Measurements from ENCODE around the gene PLD3. TPM values are rescaled to one million over a fixed set of nuclear protein-coding genes. Genes with fewer than 3 reads are reported as not detected.

PLD3 gene
- polyA plus RNA-seq, 1 donor (not counting 4 experiments of a cell fraction or from before 2014, with no cell fraction given) = 102 TPM

DNA sequence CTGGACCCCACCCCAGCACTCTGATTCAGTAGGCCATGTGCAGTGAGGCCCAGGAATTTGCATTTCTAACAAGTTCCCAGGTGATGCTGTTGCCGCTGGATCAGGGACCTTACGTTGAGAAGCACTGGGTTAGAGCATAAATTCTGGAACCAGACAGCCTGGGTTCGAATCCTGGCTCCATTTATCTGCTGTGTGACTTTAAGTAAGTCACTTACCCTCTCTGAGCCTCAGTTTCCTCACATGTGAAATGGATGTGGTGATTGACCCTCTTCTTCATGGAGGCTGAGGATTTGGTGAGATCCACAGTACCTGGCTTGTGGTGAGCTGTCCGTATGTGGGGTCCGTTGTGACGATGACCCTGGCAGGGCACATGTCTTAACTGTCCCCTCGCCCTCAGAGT lies 25.6 kb downstream of the PLD3 start:
- H3K4me1 ChIP-seq (ENCODE audit: control insufficient read depth, extremely low read depth, insufficient read depth, low read length) = no peaks in the 10 kb centered on the region
- no peaks in the 10 kb centered on the region for H4K20me1 ChIP-seq (ENCODE audit: control insufficient read depth, extremely low read depth, insufficient read depth, low read length)
- no peak overlapping the region for H2AFZ ChIP-seq (ENCODE audit: control insufficient read depth, low read length)
- no peaks in the 10 kb centered on the region for H3K79me2 ChIP-seq (ENCODE audit: control insufficient read depth, insufficient read depth, low read length)
- FAIRE-seq (no peak), DNase-seq (ENCODE audit: low read depth, low spot score) (no peak)
- peaks cover 14 to 30% of the 10 kb centered on the region in 2 experiments for H3K36me3 ChIP-seq (ENCODE audit: control insufficient read depth in 2 of 2, extremely low read depth in 1 of 2, insufficient read depth in 2 of 2, low read length in 2 of 2)
- no peaks in the 10 kb centered on the region for H3K9me3 ChIP-seq (ENCODE audit: control insufficient read depth, low read depth, low read length)
- no peaks in the 10 kb centered on the region for H3K27me3 ChIP-seq (ENCODE audit: control insufficient read depth, extremely low read depth, insufficient read depth, low read length)
- no peak overlapping the region for H3K4me3 ChIP-seq (ENCODE audit: control insufficient read depth in 2 of 3, extremely low read depth in 1 of 3, insufficient read depth in 2 of 3, low read depth in 1 of 3, low read length in 3 of 3)
- no peaks in the 10 kb centered on the region for H3K9me1 ChIP-seq (ENCODE audit: control insufficient read depth, extremely low read depth, insufficient read depth, low read length)
- dilution Hi-C loops (cut with MboI; ENCODE audit: extremely low pct_ligation_motif_present, low sequenced_read_pairs) = no loop called here
- TF ChIP-seq EZH2 (IDR thresholded peaks at IDR 0.05; ENCODE audit: low read length) = no peak
- no peak overlapping the region for H3K9ac ChIP-seq (ENCODE audit: control insufficient read depth, extremely low read depth, insufficient read depth, low read length)
- no peak overlapping the region for H3K27ac ChIP-seq (ENCODE audit: control insufficient read depth, insufficient read depth, low read length)
- no peak overlapping the region for H3K4me2 ChIP-seq (ENCODE audit: control insufficient read depth, extremely low read depth, insufficient read depth, low read depth, low read length)

DNA sequence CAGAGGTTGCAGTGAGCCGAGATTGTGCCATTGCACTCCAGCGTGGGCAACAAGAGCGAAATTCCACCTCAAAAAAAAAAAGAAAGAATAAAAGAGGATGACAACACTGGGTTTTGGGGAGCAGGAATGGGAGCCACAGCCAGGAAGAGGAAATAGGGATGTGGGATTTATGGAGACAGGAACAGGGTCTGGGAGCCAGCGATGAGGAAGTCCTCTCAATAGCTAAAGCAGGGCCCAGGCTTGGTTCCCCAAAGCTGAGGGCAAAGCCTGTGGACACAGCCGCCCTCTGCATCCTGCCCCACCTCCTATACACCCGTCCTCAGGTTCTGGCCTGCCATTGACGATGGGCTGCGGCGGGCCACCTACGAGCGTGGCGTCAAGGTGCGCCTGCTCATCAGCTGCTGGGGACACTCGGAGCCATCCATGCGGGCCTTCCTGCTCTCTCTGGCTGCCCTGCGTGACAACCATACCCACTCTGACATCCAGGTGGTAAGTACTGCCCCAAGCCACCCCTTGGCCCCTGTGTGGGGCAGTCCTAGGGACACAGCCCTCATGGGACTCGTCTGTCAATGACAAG lies 27.9 kb downstream of the PLD3 start:
- H3K9me3 ChIP-seq (ENCODE audit: control insufficient read depth, low read depth, low read length) = no peaks in the 10 kb centered on the region
- H4K20me1 ChIP-seq (ENCODE audit: control insufficient read depth, extremely low read depth, insufficient read depth, low read length) = no peaks in the 10 kb centered on the region
- no peak overlapping the region for H3K9ac ChIP-seq (ENCODE audit: control insufficient read depth, extremely low read depth, insufficient read depth, low read length)
- FAIRE-seq (no peak), DNase-seq (ENCODE audit: low read depth, low spot score) (no peak)
- H3K36me3 ChIP-seq (ENCODE audit: control insufficient read depth in 2 of 2, extremely low read depth in 1 of 2, insufficient read depth in 2 of 2, low read length in 2 of 2) = peaks cover 12 to 20% of the 10 kb centered on the region in 2 experiments
- no peaks in the 10 kb centered on the region for H3K27me3 ChIP-seq (ENCODE audit: control insufficient read depth, extremely low read depth, insufficient read depth, low read length)
- H3K4me1 ChIP-seq (ENCODE audit: control insufficient read depth, extremely low read depth, insufficient read depth, low read length) = no peaks in the 10 kb centered on the region
- H3K4me3 ChIP-seq (ENCODE audit: control insufficient read depth in 2 of 3, extremely low read depth in 1 of 3, insufficient read depth in 2 of 3, low read depth in 1 of 3, low read length in 3 of 3) = no peak overlapping the region
- no peak overlapping the region for H2AFZ ChIP-seq (ENCODE audit: control insufficient read depth, low read length)
- no peak overlapping the region for H3K4me2 ChIP-seq (ENCODE audit: control insufficient read depth, extremely low read depth, insufficient read depth, low read depth, low read length)
- TF ChIP-seq, protein P1, sequence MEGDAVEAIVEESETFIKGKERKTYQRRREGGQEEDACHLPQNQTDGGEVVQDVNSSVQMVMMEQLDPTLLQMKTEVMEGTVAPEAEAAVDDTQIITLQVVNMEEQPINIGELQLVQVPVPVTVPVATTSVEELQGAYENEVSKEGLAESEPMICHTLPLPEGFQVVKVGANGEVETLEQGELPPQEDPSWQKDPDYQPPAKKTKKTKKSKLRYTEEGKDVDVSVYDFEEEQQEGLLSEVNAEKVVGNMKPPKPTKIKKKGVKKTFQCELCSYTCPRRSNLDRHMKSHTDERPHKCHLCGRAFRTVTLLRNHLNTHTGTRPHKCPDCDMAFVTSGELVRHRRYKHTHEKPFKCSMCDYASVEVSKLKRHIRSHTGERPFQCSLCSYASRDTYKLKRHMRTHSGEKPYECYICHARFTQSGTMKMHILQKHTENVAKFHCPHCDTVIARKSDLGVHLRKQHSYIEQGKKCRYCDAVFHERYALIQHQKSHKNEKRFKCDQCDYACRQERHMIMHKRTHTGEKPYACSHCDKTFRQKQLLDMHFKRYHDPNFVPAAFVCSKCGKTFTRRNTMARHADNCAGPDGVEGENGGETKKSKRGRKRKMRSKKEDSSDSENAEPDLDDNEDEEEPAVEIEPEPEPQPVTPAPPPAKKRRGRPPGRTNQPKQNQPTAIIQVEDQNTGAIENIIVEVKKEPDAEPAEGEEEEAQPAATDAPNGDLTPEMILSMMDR (optimal IDR thresholded peaks at IDR 0.05 in 1 of 3, IDR thresholded peaks at IDR 0.05 in 1 of 3, conservative IDR thresholded peaks at IDR 0.05 in 1 of 3; ENCODE audit: extremely low read depth in 1 of 3, insufficient read depth in 2 of 3, low read length in 3 of 3) = no peak
- no peak for TF ChIP-seq EZH2 (IDR thresholded peaks at IDR 0.05; ENCODE audit: low read length)
- no peaks in the 10 kb centered on the region for H3K9me1 ChIP-seq (ENCODE audit: control insufficient read depth, extremely low read depth, insufficient read depth, low read length)
- H3K79me2 ChIP-seq (ENCODE audit: control insufficient read depth, insufficient read depth, low read length) = no peaks in the 10 kb centered on the region
- H3K27ac ChIP-seq (ENCODE audit: control insufficient read depth, insufficient read depth, low read length) = no peak overlapping the region
- dilution Hi-C loops (cut with MboI; ENCODE audit: extremely low pct_ligation_motif_present, low sequenced_read_pairs) = no loop called here

DNA sequence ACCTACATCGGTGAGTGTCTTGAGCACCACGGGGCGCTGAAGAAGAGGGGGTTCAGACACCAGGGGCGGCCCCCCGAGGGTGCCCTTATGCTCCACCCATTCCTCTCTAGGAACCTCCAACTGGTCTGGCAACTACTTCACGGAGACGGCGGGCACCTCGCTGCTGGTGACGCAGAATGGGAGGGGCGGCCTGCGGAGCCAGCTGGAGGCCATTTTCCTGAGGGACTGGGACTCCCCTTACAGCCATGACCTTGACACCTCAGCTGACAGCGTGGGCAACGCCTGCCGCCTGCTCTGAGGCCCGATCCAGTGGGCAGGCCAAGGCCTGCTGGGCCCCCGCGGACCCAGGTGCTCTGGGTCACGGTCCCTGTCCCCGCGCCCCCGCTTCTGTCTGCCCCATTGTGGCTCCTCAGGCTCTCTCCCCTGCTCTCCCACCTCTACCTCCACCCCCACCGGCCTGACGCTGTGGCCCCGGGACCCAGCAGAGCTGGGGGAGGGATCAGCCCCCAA lies 29.4 kb downstream of the PLD3 start:
- dilution Hi-C loops (cut with MboI; ENCODE audit: extremely low pct_ligation_motif_present, low sequenced_read_pairs) = no loop called here
- H3K27me3 ChIP-seq (ENCODE audit: control insufficient read depth, extremely low read depth, insufficient read depth, low read length) = no peaks in the 10 kb centered on the region
- H3K9ac ChIP-seq (ENCODE audit: control insufficient read depth, extremely low read depth, insufficient read depth, low read length) = no peak overlapping the region
- H4K20me1 ChIP-seq (ENCODE audit: control insufficient read depth, extremely low read depth, insufficient read depth, low read length) = no peaks in the 10 kb centered on the region
- no peak for DNase-seq (ENCODE audit: low read depth, low spot score)
- H3K9me1 ChIP-seq (ENCODE audit: control insufficient read depth, extremely low read depth, insufficient read depth, low read length) = no peaks in the 10 kb centered on the region
- H2AFZ ChIP-seq (ENCODE audit: control insufficient read depth, low read length) = no peak overlapping the region
- TF ChIP-seq EZH2 (IDR thresholded peaks at IDR 0.05; ENCODE audit: low read length) = no peak
- TF ChIP-seq, protein P1 (optimal IDR thresholded peaks at IDR 0.05 in 1 of 3, IDR thresholded peaks at IDR 0.05 in 1 of 3, conservative IDR thresholded peaks at IDR 0.05 in 1 of 3; ENCODE audit: extremely low read depth in 1 of 3, insufficient read depth in 2 of 3, low read length in 3 of 3) = no peak
- FAIRE-seq = no peak
- H3K4me1 ChIP-seq (ENCODE audit: control insufficient read depth, extremely low read depth, insufficient read depth, low read length) = no peaks in the 10 kb centered on the region
- no peak overlapping the region for H3K4me3 ChIP-seq (ENCODE audit: control insufficient read depth in 2 of 3, extremely low read depth in 1 of 3, insufficient read depth in 2 of 3, low read depth in 1 of 3, low read length in 3 of 3)
- H3K79me2 ChIP-seq (ENCODE audit: control insufficient read depth, insufficient read depth, low read length) = no peaks in the 10 kb centered on the region
- no peaks in the 10 kb centered on the region for H3K9me3 ChIP-seq (ENCODE audit: control insufficient read depth, low read depth, low read length)
- H3K36me3 ChIP-seq (ENCODE audit: control insufficient read depth in 2 of 2, extremely low read depth in 1 of 2, insufficient read depth in 2 of 2, low read length in 2 of 2) = peaks cover 4 to 12% of the 10 kb centered on the region in 2 experiments
- H3K4me2 ChIP-seq (ENCODE audit: control insufficient read depth, extremely low read depth, insufficient read depth, low read depth, low read length) = no peak overlapping the region
- H3K27ac ChIP-seq (ENCODE audit: control insufficient read depth, insufficient read depth, low read length) = no peak overlapping the region
